ENCODE data around the gene YPEL2. TPM values are rescaled to one million over a fixed set of nuclear protein-coding genes. Genes with fewer than 3 reads are reported as not detected.

Gene YPEL2
- polyA plus RNA-seq, 1 of the 3 experiments (the other 2 are of a cell fraction), result 3.2 TPM

DNA sequence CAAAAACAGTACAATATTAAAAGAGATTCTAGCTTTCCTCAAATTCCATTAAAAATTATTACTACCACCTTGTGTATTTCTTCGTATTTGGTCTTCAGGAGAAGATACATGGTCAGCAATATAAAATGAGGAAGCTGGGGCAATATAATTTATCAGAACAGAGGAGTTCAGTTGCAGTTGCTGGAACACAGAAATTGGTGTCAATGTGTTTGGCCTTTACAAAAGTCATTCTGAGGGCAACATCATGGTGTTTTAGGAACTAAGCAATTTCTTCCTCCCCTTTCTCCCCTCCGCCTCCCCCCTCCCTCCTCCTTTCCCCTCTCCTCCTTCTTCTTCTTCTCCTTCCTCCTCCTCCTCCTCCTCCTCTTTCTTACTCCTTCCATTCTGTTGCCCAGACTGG lies 102.1 kb downstream of the YPEL2 start:
- no peak for DNase-seq
- Histone ChIP-seq H2AFZ (ENCODE audit: low read depth) (no peak overlapping the region), H3K27ac (ENCODE audit: low read depth in 2 of 2, low read length in 1 of 2) (no peak overlapping the region), H3K4me1 (ENCODE audit: control insufficient read depth in 1 of 2, insufficient read depth in 2 of 2, low read depth in 1 of 2, low read length in 1 of 2) (peaks cover 2 to 4% of the 10 kb centered on the region in 2 experiments; a peak in 2 of 4 replicates), H3K9ac (no peak overlapping the region), H3K4me2 (no peak overlapping the region), H3K79me2 (ENCODE audit: insufficient read depth) (no peaks in the 10 kb centered on the region), H3K36me3 (replicated peaks in 1 of 2; ENCODE audit: control insufficient read depth in 1 of 2, insufficient read depth in 2 of 2, low read length in 1 of 2) (no peaks in the 10 kb centered on the region), H3K4me3 (ENCODE audit: low read depth in 2 of 2, low read length in 1 of 2) (no peak overlapping the region), H3K9me2 (no peaks in the 10 kb centered on the region), H3K9me3 (no peaks in the 10 kb centered on the region), H3F3A (replicated peaks; ENCODE audit: insufficient read depth) (peaks cover 9% of the 10 kb centered on the region), H3K27me3 (ENCODE audit: insufficient read depth) (no peaks in the 10 kb centered on the region), H4K20me1 (ENCODE audit: insufficient read depth) (no peaks in the 10 kb centered on the region)
- TF ChIP-seq YY1 (IDR thresholded peaks at IDR 0.05; ENCODE audit: low read depth) (no peak), RFX5 (IDR thresholded peaks at IDR 0.05; ENCODE audit: low read length) (no peak), FOXM1 (IDR thresholded peaks at IDR 0.05; ENCODE audit: low read depth) (no peak), MXI1 (IDR thresholded peaks at IDR 0.05; ENCODE audit: low read depth, low read length) (no peak), ELF1 (IDR thresholded peaks at IDR 0.05) (no peak), EZH2phosphoT487 (IDR thresholded peaks at IDR 0.05; ENCODE audit: borderline replicate concordance, low read depth) (no peak), RAD21 (IDR thresholded peaks at IDR 0.05; ENCODE audit: low read length) (no peak), SMC3 (IDR thresholded peaks at IDR 0.05; ENCODE audit: low read depth, low read length) (no peak), FOSL2 (IDR thresholded peaks at IDR 0.05; ENCODE audit: borderline replicate concordance, low read depth) (no peak), EP300 (IDR thresholded peaks at IDR 0.05; ENCODE audit: borderline replicate concordance in 1 of 2, low read depth in 1 of 2, low read length in 1 of 2) (no peak), MEF2A (IDR thresholded peaks at IDR 0.05; ENCODE audit: borderline replicate concordance, low read depth) (no peak), TAF1 (IDR thresholded peaks at IDR 0.05; ENCODE audit: borderline replicate concordance, low read depth, low read length) (no peak)
- TF ChIP-seq, protein P1, sequence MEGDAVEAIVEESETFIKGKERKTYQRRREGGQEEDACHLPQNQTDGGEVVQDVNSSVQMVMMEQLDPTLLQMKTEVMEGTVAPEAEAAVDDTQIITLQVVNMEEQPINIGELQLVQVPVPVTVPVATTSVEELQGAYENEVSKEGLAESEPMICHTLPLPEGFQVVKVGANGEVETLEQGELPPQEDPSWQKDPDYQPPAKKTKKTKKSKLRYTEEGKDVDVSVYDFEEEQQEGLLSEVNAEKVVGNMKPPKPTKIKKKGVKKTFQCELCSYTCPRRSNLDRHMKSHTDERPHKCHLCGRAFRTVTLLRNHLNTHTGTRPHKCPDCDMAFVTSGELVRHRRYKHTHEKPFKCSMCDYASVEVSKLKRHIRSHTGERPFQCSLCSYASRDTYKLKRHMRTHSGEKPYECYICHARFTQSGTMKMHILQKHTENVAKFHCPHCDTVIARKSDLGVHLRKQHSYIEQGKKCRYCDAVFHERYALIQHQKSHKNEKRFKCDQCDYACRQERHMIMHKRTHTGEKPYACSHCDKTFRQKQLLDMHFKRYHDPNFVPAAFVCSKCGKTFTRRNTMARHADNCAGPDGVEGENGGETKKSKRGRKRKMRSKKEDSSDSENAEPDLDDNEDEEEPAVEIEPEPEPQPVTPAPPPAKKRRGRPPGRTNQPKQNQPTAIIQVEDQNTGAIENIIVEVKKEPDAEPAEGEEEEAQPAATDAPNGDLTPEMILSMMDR (IDR thresholded peaks at IDR 0.05), result no peak
- TF ChIP-seq, protein P2, sequence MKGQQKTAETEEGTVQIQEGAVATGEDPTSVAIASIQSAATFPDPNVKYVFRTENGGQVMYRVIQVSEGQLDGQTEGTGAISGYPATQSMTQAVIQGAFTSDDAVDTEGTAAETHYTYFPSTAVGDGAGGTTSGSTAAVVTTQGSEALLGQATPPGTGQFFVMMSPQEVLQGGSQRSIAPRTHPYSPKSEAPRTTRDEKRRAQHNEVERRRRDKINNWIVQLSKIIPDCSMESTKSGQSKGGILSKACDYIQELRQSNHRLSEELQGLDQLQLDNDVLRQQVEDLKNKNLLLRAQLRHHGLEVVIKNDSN (IDR thresholded peaks at IDR 0.05; ENCODE audit: borderline replicate concordance, low read depth), result no peak
- TF ChIP-seq, protein P3, sequence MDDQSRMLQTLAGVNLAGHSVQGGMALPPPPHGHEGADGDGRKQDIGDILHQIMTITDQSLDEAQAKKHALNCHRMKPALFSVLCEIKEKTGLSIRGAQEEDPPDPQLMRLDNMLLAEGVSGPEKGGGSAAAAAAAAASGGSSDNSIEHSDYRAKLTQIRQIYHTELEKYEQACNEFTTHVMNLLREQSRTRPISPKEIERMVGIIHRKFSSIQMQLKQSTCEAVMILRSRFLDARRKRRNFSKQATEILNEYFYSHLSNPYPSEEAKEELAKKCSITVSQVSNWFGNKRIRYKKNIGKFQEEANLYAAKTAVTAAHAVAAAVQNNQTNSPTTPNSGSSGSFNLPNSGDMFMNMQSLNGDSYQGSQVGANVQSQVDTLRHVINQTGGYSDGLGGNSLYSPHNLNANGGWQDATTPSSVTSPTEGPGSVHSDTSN (IDR thresholded peaks at IDR 0.05), result no peak
- TF ChIP-seq, protein P4, sequence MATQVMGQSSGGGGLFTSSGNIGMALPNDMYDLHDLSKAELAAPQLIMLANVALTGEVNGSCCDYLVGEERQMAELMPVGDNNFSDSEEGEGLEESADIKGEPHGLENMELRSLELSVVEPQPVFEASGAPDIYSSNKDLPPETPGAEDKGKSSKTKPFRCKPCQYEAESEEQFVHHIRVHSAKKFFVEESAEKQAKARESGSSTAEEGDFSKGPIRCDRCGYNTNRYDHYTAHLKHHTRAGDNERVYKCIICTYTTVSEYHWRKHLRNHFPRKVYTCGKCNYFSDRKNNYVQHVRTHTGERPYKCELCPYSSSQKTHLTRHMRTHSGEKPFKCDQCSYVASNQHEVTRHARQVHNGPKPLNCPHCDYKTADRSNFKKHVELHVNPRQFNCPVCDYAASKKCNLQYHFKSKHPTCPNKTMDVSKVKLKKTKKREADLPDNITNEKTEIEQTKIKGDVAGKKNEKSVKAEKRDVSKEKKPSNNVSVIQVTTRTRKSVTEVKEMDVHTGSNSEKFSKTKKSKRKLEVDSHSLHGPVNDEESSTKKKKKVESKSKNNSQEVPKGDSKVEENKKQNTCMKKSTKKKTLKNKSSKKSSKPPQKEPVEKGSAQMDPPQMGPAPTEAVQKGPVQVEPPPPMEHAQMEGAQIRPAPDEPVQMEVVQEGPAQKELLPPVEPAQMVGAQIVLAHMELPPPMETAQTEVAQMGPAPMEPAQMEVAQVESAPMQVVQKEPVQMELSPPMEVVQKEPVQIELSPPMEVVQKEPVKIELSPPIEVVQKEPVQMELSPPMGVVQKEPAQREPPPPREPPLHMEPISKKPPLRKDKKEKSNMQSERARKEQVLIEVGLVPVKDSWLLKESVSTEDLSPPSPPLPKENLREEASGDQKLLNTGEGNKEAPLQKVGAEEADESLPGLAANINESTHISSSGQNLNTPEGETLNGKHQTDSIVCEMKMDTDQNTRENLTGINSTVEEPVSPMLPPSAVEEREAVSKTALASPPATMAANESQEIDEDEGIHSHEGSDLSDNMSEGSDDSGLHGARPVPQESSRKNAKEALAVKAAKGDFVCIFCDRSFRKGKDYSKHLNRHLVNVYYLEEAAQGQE (IDR thresholded peaks at IDR 0.05; ENCODE audit: low read depth, low read length), result no peak
- TF ChIP-seq, protein P5, sequence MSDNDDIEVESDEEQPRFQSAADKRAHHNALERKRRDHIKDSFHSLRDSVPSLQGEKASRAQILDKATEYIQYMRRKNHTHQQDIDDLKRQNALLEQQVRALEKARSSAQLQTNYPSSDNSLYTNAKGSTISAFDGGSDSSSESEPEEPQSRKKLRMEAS (IDR thresholded peaks at IDR 0.05; ENCODE audit: low read depth), result no peak
- 89% methylated on average over 2 of the region's 2 CpGs for WGBS (ENCODE audit: low lambda C conversion rate)
- ChIA-PET POLR2A (no interaction called here), CTCF (interaction anchor here (23.7 to 27.0 kb wide), 2 partner anchors 102 to 118 kb away, joined by 385 to 569 read pairs; partner anchors contain the start of gene YPEL2)

All from SK-N-SH (cell line).